NCI-H69 (cell line): ENCODE data around the gene KISS1R.
A peak's percentile ranks its signal among the peaks of the same experiment; 100 is the strongest.

Source experiments
- DNase-seq: peaks from one replicate; lab custom pipeline; 2025; lab: John Stamatoyannopoulos, UW

The KISS1R gene

GRCh38 chr19:938233-938923 is 21.2 kb downstream of the KISS1R start:
- no peak for DNase-seq

GRCh38 chr19:939439-939838 is 22.3 kb downstream of the KISS1R start:
- no peak for DNase-seq

- DNase-seq, result no peak
Measured at GRCh38 chr19:939922-940321, 22.8 kb downstream of the KISS1R start.

- peak; percentile 98 for DNase-seq
Measured at GRCh38 chr19:940591-941291, 23.6 kb downstream of the KISS1R start.

GRCh38 chr19:941292-942132 is 24.4 kb downstream of the KISS1R start:
- no peak for DNase-seq

- DNase-seq, result no peak
Measured at GRCh38 chr19:942133-942645, 25.1 kb downstream of the KISS1R start.

- no peak for DNase-seq
Measured at GRCh38 chr19:943551-944170, 26.5 kb downstream of the KISS1R start.

GRCh38 chr19:944171-944567 is 27.0 kb downstream of the KISS1R start:
- DNase-seq, result peak; percentile 53

GRCh38 chr19:944663-945241 is 27.6 kb downstream of the KISS1R start:
- DNase-seq, result peak; percentile 92

- DNase-seq, result no peak
Measured at GRCh38 chr19:945401-946252, 28.5 kb downstream of the KISS1R start.

- DNase-seq, result no peak
Measured at GRCh38 chr19:947090-947706, 30.1 kb downstream of the KISS1R start.

- no peak for DNase-seq
Measured at GRCh38 chr19:947707-948539, 30.8 kb downstream of the KISS1R start.

- no peak for DNase-seq
Measured at GRCh38 chr19:948842-949496, 31.8 kb downstream of the KISS1R start.

- DNase-seq, result no peak
Measured at GRCh38 chr19:950352-951066, 33.4 kb downstream of the KISS1R start.

GRCh38 chr19:952049-952679 is 35.0 kb downstream of the KISS1R start:
- DNase-seq, result no peak

- DNase-seq, result no peak
Measured at GRCh38 chr19:952680-953444, 35.7 kb downstream of the KISS1R start.
